GM18498 (cell line): Measurements from ENCODE around the gene TSHZ2.

ENCODE experiments used
- ATAC-seq: cut with Tn5 transposase; IDR thresholded peaks from one replicate; pipeline ENCODE4 v1.9.1; 2021; ENCODE audit warnings: mild to moderate bottlenecking, moderate library complexity; ENCODE audit not compliant: unreplicated experiment

TSHZ2 gene

GRCh38 chr20:53027089-53027488 is 54.9 kb downstream of the TSHZ2 start:
- ATAC-seq, result no peak

- ATAC-seq, result no peak
These were observed 56.3 kb downstream of the TSHZ2 start for GRCh38 chr20:53028337-53029007.

- ATAC-seq, result no peak
These were observed 57.9 kb downstream of the TSHZ2 start for GRCh38 chr20:53030061-53030460.

- ATAC-seq, result no peak
These were observed 59.9 kb downstream of the TSHZ2 start for GRCh38 chr20:53032046-53032445.

- ATAC-seq, result no peak
These were observed 60.3 kb downstream of the TSHZ2 start for GRCh38 chr20:53032478-53032932.

GRCh38 chr20:53033176-53033575 is 61.0 kb downstream of the TSHZ2 start:
- ATAC-seq, result no peak

GRCh38 chr20:53034899-53035298 is 62.7 kb downstream of the TSHZ2 start:
- no peak for ATAC-seq

GRCh38 chr20:53036992-53037391 is 64.8 kb downstream of the TSHZ2 start:
- ATAC-seq, result no peak

GRCh38 chr20:53037621-53038020 is 65.5 kb downstream of the TSHZ2 start:
- ATAC-seq, result no peak

- ATAC-seq, result no peak
These were observed 66.1 kb downstream of the TSHZ2 start for GRCh38 chr20:53038299-53038698.

GRCh38 chr20:53040693-53041589 is 68.8 kb downstream of the TSHZ2 start:
- ATAC-seq, result no peak

GRCh38 chr20:53042521-53042920 is 70.4 kb downstream of the TSHZ2 start:
- ATAC-seq, result no peak

GRCh38 chr20:53044296-53044695 is 72.1 kb downstream of the TSHZ2 start:
- ATAC-seq, result no peak

GRCh38 chr20:53045941-53046340 is 73.8 kb downstream of the TSHZ2 start:
- no peak for ATAC-seq

- ATAC-seq, result no peak
These were observed 75.0 kb downstream of the TSHZ2 start for GRCh38 chr20:53047203-53047602.

- ATAC-seq, result no peak
These were observed 76.2 kb downstream of the TSHZ2 start for GRCh38 chr20:53048387-53048786.

GRCh38 chr20:53050338-53050737 is 78.2 kb downstream of the TSHZ2 start:
- no peak for ATAC-seq

GRCh38 chr20:53052380-53052779 is 80.2 kb downstream of the TSHZ2 start:
- no peak for ATAC-seq

- no peak for ATAC-seq
These were observed 81.4 kb downstream of the TSHZ2 start for GRCh38 chr20:53053595-53053994.

- no peak for ATAC-seq
These were observed 83.4 kb downstream of the TSHZ2 start for GRCh38 chr20:53055367-53056067.

GRCh38 chr20:53057579-53057978 is 85.4 kb downstream of the TSHZ2 start:
- ATAC-seq, result no peak

GRCh38 chr20:53059848-53060247 is 87.7 kb downstream of the TSHZ2 start:
- no peak for ATAC-seq
